SH-SY5Y (cell line): ENCODE results near the gene DTX4.

Source experiments
- GATA2 ChIP-seq: IDR thresholded peaks from 2 replicates; pipeline ENCODE4 v1.6.1; 2011; ENCODE audit warnings: mild to moderate bottlenecking, low read depth, low read length
- GATA3 ChIP-seq: IDR thresholded peaks from 2 replicates; pipeline ENCODE4 v1.6.1; 2011; ENCODE audit warnings: low read depth, mild to moderate bottlenecking, low read length, moderate library complexity

- TF ChIP-seq GATA2: no peak
- TF ChIP-seq GATA3: no peak
Measured at GRCh38 chr11:59207988-59208451, 36.1 kb downstream of the DTX4 start.
